PC-9 (cell line): ENCODE data around the gene SLC24A4. TPM values are rescaled to one million over a fixed set of nuclear protein-coding genes. Genes with fewer than 3 reads are reported as not detected.

Experiments
- BruUV-seq: library from RNA; stranded (reverse); fragments of 400-500 nt; replicated peaks from 2 replicates; lab custom pipeline; 2021; lab: Mats Ljungman, UMichigan
- CTCF ChIA-PET: fragments of 300-600 bp; sonication (Branson Sonifier 250); formaldehyde crosslinking; loops from one replicate; lab custom pipeline; 2022; ENCODE audit warnings: antibody characterized with exemption; lab: Charles Lee
- POLR2A ChIA-PET: fragments of 300-600 bp; sonication (Branson Sonifier 250); formaldehyde crosslinking; loops from one replicate; lab custom pipeline; 2022; ENCODE audit warnings: antibody characterized with exemption; ENCODE audit not compliant: unreplicated experiment; lab: Charles Lee
- DNase-seq, 2 experiments: peaks; one replicate each; pipeline versions ENCODE4 v3.0.0 to v3.0.0-alpha.2; 2015 to 2022; ENCODE audit warnings: mixed read lengths in 1 of 2
- H2AFZ ChIP-seq: fragments of 200-600 bp; sonication (generic); 2 replicates; pipeline ENCODE4 v1.8.1; 2017; ENCODE audit warnings: antibody characterized with exemption
- H3F3A ChIP-seq: fragments of 200-600 bp; sonication (generic); 2 replicates; pipeline ENCODE4 v1.8.1; 2017; ENCODE audit warnings: antibody characterized with exemption, mild to moderate bottlenecking, low read depth; ENCODE audit not compliant: insufficient read depth
- H3K27ac ChIP-seq: fragments of 200-600 bp; sonication (generic); 2 replicates; pipeline ENCODE4 v1.6.1; 2016; ENCODE audit warnings: mixed run types
- H3K27me3 ChIP-seq: fragments of 200-600 bp; sonication (generic); 2 replicates; pipeline ENCODE4 v1.6.1; 2016; ENCODE audit warnings: low read depth, mixed run types; ENCODE audit not compliant: insufficient read depth
- H3K36me3 ChIP-seq: fragments of 200-600 bp; sonication (generic); 2 replicates; pipeline ENCODE4 v1.6.1; 2016; ENCODE audit warnings: low read depth, mixed run types
- H3K4me1 ChIP-seq: fragments of 200-600 bp; sonication (generic); replicated peaks from 2 replicates; pipeline ENCODE4 v1.6.1; 2016; ENCODE audit warnings: mixed run types; ENCODE audit not compliant: insufficient read depth
- H3K4me2 ChIP-seq: fragments of 200-600 bp; sonication (generic); 2 replicates; pipeline ENCODE4 v1.6.1; 2017; ENCODE audit warnings: mixed run types
- H3K4me3 ChIP-seq: fragments of 200-600 bp; sonication (generic); 2 replicates; pipeline ENCODE4 v1.6.1; 2016; ENCODE audit warnings: mixed run types
- H3K79me2 ChIP-seq: fragments of 200-600 bp; sonication (generic); 2 replicates; pipeline ENCODE4 v1.6.1; 2017; ENCODE audit warnings: low read depth, mixed run types
- H3K9me2 ChIP-seq: fragments of 200-600 bp; sonication (generic); 2 replicates; pipeline ENCODE4 v1.8.1; 2017; ENCODE audit warnings: mild to moderate bottlenecking; ENCODE audit not compliant: insufficient read depth
- H3K9me3 ChIP-seq: fragments of 200-600 bp; sonication (generic); 2 replicates; pipeline ENCODE4 v1.8.1; 2016; ENCODE audit warnings: low read depth; ENCODE audit not compliant: insufficient read depth
- H4K20me1 ChIP-seq: fragments of 200-600 bp; sonication (generic); 2 replicates; pipeline ENCODE4 v1.8.1; 2017; ENCODE audit not compliant: insufficient read depth
- EZH2 ChIP-seq: fragments of 200-600 bp; sonication (generic); IDR thresholded peaks from 2 replicates; pipeline ENCODE4 v1.8.0; 2017; ENCODE audit warnings: antibody characterized with exemption, low read depth
- intact Hi-C: fragments of 100-400 bp; cut with micrococcal nuclease; formaldehyde crosslinking; loops from one replicate; pipeline ENCODE4 v1.10.0; 2022; ENCODE audit not compliant: unreplicated experiment
- total RNA-seq: library from RNA; stranded (reverse); gene quantifications from 2 replicates; pipeline ENCODE4 v1.2.3, GENCODE V29; 2021
- TF ChIP-seq, protein P1 (sequence below): fragments of 200-600 bp; sonication (generic); conservative IDR thresholded peaks from 2 replicates; pipeline ENCODE4 v1.6.1; 2017; ENCODE audit warnings: mixed run types, antibody characterized with exemption, mild to moderate bottlenecking, moderate library complexity

The SLC24A4 gene
- total RNA-seq, 1 experiment from 2014 or later, result not detected

DNA sequence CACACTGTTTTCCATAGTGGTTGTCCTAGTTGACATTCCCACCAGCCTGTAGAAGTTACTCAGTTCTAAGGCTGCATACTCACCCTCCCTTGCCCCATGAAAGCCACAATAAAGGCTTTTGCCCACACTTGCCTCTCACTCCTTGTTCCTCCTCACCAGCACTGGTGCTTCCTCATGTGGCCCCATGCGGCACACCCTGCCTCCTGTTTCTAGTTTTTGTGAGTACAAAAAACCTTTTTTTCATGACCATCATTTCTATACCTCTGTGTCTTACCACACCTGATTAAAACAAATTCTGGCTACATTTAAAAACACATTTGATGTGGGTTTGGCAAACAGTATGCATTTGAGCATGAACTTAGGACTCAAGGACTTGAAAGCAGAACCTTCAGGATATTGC lies 149.9 kb downstream of the SLC24A4 start:
- no peak for DNase-seq
- H3K27me3 ChIP-seq, result no peaks in the 10 kb centered on the region
- H3K27ac ChIP-seq, result no peak overlapping the region; the same call in 1 of the 2 replicates
- peaks cover 44% of the 10 kb centered on the region for H3K4me1 ChIP-seq
- H3F3A ChIP-seq, result peaks cover 27% of the 10 kb centered on the region
- no peak overlapping the region for H3K4me2 ChIP-seq
- ChIA-PET CTCF (no interaction called here), POLR2A (no interaction called here)
- no peaks in the 10 kb centered on the region for H4K20me1 ChIP-seq
- TF ChIP-seq, protein P1, sequence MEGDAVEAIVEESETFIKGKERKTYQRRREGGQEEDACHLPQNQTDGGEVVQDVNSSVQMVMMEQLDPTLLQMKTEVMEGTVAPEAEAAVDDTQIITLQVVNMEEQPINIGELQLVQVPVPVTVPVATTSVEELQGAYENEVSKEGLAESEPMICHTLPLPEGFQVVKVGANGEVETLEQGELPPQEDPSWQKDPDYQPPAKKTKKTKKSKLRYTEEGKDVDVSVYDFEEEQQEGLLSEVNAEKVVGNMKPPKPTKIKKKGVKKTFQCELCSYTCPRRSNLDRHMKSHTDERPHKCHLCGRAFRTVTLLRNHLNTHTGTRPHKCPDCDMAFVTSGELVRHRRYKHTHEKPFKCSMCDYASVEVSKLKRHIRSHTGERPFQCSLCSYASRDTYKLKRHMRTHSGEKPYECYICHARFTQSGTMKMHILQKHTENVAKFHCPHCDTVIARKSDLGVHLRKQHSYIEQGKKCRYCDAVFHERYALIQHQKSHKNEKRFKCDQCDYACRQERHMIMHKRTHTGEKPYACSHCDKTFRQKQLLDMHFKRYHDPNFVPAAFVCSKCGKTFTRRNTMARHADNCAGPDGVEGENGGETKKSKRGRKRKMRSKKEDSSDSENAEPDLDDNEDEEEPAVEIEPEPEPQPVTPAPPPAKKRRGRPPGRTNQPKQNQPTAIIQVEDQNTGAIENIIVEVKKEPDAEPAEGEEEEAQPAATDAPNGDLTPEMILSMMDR, result no peak
- no peak for TF ChIP-seq EZH2
- no peaks in the 10 kb centered on the region for H3K9me2 ChIP-seq
- no TSS peak for BruUV-seq
- no peaks in the 10 kb centered on the region for H3K79me2 ChIP-seq
- no peak overlapping the region for H3K4me3 ChIP-seq
- H2AFZ ChIP-seq, result no peak overlapping the region
- intact Hi-C loops, result loop anchor here (1.0 to 2.0 kb wide), 2 partner anchors 30 to 92 kb away; no protein-coding TSS in a partner anchor
- no peaks in the 10 kb centered on the region for H3K9me3 ChIP-seq
- H3K36me3 ChIP-seq, result no peaks in the 10 kb centered on the region

DNA sequence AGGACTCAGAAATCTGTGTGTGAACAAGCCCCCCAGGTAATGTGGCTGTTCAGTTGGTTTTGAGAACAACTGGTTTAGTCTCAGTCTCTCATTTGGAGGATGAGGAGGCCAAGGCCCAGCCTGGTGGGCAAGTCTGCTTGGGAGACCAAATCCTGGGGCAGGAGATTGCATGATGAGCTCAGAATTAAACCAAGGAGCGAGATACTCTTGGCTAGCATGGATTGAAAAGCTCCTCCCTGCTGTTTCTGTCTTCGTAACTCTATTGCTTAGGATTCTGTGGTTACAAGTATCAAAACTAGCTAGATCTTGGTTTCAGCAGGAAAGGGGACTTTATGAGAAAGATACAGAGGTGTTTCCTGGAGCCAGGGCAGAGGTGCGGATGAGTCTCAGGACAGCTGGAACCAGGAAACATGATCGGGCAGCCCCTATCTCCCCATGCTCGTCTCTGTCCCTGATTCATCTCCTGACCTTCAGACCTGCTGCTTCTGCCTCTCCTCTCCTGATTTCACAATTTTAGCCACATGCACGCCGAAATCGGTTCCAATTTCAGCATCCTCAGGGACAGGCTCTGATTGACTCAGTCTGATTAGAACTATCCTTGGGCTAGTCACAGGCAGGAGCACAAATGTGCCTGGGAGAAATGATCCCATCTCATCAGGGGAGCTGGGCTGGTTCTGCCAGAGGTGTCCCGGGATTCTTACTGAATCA lies 150.4 kb downstream of the SLC24A4 start:
- peaks cover 27% of the 10 kb centered on the region for H3F3A ChIP-seq
- no peaks in the 10 kb centered on the region for H3K9me2 ChIP-seq
- no peaks in the 10 kb centered on the region for H3K9me3 ChIP-seq
- H3K36me3 ChIP-seq, result no peaks in the 10 kb centered on the region
- no peaks in the 10 kb centered on the region for H3K79me2 ChIP-seq
- CTCF ChIA-PET, result no interaction called here
- no peak for TF ChIP-seq EZH2
- TF ChIP-seq, protein P1, result no peak
- POLR2A ChIA-PET, result no interaction called here
- no peak overlapping the region for H3K4me3 ChIP-seq
- peaks cover 44% of the 10 kb centered on the region for H3K4me1 ChIP-seq
- intact Hi-C loops, result loop anchor here (2.0 kb wide), 1 partner anchor 29 kb away; no protein-coding TSS in a partner anchor
- no TSS peak for BruUV-seq
- DNase-seq, result no peak
- H4K20me1 ChIP-seq, result no peaks in the 10 kb centered on the region
- no peak overlapping the region for H3K4me2 ChIP-seq
- H3K27ac ChIP-seq, result no peak overlapping the region
- no peaks in the 10 kb centered on the region for H3K27me3 ChIP-seq
- no peak overlapping the region for H2AFZ ChIP-seq

DNA sequence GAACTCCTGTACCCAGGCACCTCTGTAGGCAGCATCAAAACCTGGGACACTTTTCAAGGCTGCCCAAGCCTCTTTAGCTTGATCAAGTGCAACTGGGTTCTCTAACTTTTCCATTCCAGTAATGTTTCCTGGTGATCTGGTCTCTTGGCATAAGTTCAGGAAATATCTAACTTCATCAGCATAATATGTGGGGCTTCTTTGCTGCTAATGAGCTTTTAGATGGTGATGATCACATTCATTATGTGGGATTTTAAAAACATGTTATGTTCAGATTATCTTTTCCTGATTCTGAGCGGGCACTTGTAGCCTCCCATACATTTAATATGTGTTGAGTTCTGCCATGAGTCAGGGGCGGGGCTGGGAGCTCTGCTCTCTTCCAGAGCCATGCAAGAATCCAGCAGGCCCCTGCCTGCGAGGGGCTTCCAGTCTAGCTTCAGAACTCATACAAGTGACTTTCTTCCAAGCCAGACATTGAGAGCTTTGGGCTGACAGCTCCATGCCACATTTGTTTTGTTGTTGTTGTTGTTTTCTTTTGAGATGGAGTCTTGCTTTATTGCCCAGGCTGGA lies 151.1 kb downstream of the SLC24A4 start:
- intact Hi-C loops, result loop anchor here (2.0 kb wide), 1 partner anchor 29 kb away; no protein-coding TSS in a partner anchor
- Histone ChIP-seq H3K27me3 (no peaks in the 10 kb centered on the region), H3K36me3 (no peaks in the 10 kb centered on the region), H3K9me2 (no peaks in the 10 kb centered on the region), H3K4me3 (no peak overlapping the region), H3K9me3 (no peaks in the 10 kb centered on the region), H2AFZ (no peak overlapping the region), H3F3A (peaks cover 27% of the 10 kb centered on the region), H4K20me1 (no peaks in the 10 kb centered on the region), H3K79me2 (no peaks in the 10 kb centered on the region), H3K4me1 (peaks cover 44% of the 10 kb centered on the region), H3K27ac (no peak overlapping the region), H3K4me2 (no peak overlapping the region)
- BruUV-seq, result no TSS peak
- no peak for DNase-seq
- POLR2A ChIA-PET, result no interaction called here
- CTCF ChIA-PET, result no interaction called here
- no peak for TF ChIP-seq EZH2
- TF ChIP-seq, protein P1, result no peak
